NCI-H1436 (cell line): ENCODE measurements around the gene GNL1.
"Not testable (repeated sequence)": the region's sequence is repeated elsewhere in the genome, so short reads cannot be mapped to it uniquely, and the experiment has no call there.

Experiments used
- DNase-seq: peaks from one replicate; lab custom pipeline; 2025; lab: John Stamatoyannopoulos, UW

GNL1 gene

GRCh38 chr6:30495993-30496392, 60.3 kb downstream of the GNL1 start:
- no peak for DNase-seq

GRCh38 chr6:30495060-30495459, 61.2 kb downstream of the GNL1 start:
- not testable (repeated sequence) for DNase-seq

DNA sequence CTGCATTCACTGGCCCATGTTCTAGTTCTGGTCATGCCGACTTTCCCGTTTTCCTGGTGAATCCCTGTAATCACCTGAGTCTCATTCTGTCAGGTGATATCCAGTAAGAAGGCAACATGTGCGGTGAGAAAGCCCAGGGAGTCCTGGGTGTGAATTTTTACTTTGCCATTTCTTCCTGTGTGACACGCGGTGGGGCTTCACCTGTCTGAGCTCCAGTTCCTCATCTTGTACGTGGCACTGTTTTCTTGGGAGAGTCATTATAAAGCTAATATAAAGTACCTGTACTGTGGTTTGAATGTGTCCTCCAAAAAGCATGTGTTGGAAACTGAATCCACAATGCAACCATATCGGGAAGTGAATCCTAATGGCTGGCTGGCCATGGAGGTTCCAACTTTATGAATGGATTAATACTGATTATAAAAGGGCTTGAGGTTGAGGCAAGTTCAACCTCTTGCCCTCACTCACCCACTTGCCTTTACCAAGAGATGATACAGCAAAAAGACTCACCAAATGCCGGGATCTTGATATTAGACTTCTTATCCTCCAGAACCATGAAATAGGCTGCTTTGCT, 61.9 kb downstream of the GNL1 start:
- DNase-seq: no peak

GRCh38 chr6:30493643-30494250, 62.5 kb downstream of the GNL1 start:
- no peak for DNase-seq

- no peak for DNase-seq
Measured at GRCh38 chr6:30491991-30492952, 64.0 kb downstream of the GNL1 start.
